Fibroblast of gingiva (primary cell): ENCODE results near the gene CNBD2.
"Not testable (repeated sequence)": the region's sequence is repeated elsewhere in the genome, so short reads cannot be mapped to it uniquely, and the experiment has no call there.

Experiments
- DNase-seq: peaks from one replicate; pipeline ENCODE4 v3.0.0-alpha.2; 2011; ENCODE audit warnings: low read depth

The CNBD2 gene

DNA sequence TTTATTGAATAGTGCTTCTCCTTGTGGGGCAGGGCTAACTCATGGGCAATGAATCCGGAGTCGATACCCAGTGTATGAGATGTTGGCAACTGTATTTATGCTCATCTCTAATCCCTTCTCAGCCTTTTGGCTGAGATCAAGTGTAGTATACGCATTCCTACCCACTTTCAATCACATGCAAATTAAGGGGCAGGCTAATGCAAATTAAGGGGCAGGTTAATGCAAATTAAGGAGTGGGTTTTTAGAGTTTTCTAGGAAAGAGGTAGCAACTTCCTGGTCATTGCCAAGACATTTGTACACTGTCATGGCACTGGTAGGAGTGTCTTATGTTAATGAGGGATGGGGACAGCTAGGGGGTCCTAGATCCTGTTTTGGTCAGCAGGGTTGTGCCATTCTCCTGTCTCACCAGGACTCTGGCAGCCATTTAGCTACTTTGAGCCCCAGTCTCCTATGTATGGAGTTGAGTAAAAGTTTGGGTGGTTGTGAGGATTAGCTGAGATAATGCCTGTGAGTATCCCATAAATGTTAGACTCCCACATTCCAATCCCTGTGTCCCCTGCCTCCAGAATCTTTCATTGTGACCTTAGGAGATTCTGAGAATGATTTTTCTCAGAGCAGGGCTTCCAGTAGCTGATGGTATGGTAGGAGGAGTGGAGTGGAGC is at the start of gene CNBD2:
Gene CNBD2, plus strand, starts transcription at position 612 of the 662 bp plus-strand sequence. CDS start 173 bp downstream, outside the sequence.
- no peak for DNase-seq

- no peak for DNase-seq
These were observed 47.9 kb upstream of the CNBD2 start for GRCh38 chr20:35920523-35920922.

DNA sequence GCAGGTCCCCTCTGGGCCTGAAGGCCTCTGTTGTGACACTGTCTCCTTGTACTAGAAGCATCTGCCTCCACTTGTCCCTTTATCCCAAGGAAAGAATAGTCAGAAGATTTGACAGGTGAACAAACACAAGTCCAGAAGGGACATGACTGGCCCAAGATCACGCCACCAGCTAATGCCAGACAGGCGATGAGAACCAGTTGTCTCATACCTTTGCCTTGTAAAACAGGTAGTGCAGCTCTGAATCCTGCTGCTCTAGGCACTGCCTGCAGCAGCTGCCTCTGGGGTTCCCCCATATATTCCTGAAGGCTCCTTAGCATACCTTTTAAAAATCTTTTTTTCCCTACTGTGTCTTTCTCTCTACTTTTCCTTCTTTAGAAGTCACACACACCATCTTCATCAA is 39.1 kb upstream of the CNBD2 start:
- no peak for DNase-seq

GRCh38 chr20:35934050-35934449 is 34.3 kb upstream of the CNBD2 start:
- DNase-seq: no peak

- DNase-seq: no peak
These were observed 29.1 kb upstream of the CNBD2 start for GRCh38 chr20:35939264-35939663.

DNA sequence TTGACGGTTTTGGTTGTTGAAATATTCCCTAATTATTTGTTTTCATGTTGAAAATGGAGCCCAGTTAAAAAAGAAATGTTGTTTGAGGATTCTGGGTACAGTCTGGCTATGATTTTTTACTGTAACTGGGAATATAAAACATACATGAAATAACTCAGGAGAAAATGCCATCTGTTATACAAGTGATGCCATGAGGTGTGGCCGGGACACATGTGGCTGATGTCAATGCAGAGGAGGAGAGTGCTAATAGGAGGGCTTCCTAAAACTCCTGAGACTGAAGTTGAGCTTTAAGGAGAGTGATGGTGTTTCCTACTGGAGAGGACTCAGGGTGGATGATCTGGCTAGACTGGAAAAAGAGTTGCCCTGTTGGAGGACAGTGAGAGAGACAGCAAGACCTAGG is 26.8 kb upstream of the CNBD2 start:
- no peak for DNase-seq

- no peak for DNase-seq
These were observed 26.1 kb upstream of the CNBD2 start for GRCh38 chr20:35942243-35942642.

DNA sequence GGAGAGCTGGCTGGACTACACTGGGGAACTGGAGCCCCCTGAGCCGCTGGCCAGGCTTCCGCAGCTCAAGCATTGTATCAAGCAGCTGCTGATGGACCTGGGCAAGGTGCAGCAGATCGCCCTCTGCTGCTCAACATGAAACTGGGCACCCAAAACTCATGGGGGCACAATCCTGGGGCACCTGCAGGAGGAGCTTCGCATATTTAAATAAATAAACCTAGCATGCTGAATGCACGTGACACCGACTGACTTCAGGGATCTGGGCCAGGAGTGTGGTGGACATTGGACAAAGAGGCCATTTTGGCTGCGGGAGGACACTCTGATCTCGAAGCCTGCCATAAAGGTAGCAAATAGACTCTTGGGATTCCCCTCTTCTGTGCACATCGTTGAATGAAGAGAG is 20.9 kb upstream of the CNBD2 start:
- DNase-seq: peak; percentile 10

DNA sequence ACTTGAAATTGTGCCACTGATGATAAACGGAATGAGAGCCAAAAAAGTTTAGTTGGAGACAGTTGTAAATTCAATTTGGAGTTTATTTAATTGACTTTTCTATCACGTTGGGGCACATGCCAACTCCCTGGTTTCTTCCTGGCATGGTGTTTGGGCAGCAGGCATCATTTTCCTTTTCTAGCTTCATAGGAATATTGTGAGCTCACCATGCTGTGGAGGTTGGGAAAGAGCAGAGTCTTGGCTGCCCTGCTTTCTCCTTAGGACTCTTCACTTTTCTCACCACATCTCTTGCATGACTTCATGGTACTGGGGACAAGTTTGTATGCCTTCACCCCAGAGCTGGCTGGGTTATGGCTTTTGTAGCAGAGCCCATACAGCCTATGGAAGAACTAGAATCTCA is 20.5 kb upstream of the CNBD2 start:
- DNase-seq: no peak

DNA sequence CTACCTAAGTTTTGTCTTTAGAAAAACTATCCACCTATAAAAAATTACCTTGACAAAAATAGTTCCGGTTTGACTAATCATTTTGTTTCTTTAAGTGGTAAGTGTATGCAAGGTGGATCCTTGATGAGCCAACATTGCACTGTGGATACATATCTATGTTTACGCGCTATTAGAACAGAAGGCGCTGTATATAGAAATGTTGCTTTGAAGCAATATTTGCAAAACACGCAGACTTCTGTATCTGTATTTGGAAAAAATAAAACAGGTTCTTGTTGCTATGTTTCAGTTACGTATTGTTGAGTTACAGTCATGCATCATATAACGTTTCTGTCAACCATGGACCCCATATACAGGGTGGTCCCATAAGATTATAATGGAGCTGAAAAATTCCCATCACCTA is 18.3 kb upstream of the CNBD2 start:
- no peak for DNase-seq

GRCh38 chr20:35952080-35952479 is 16.3 kb upstream of the CNBD2 start:
- DNase-seq: not testable (repeated sequence)

DNA sequence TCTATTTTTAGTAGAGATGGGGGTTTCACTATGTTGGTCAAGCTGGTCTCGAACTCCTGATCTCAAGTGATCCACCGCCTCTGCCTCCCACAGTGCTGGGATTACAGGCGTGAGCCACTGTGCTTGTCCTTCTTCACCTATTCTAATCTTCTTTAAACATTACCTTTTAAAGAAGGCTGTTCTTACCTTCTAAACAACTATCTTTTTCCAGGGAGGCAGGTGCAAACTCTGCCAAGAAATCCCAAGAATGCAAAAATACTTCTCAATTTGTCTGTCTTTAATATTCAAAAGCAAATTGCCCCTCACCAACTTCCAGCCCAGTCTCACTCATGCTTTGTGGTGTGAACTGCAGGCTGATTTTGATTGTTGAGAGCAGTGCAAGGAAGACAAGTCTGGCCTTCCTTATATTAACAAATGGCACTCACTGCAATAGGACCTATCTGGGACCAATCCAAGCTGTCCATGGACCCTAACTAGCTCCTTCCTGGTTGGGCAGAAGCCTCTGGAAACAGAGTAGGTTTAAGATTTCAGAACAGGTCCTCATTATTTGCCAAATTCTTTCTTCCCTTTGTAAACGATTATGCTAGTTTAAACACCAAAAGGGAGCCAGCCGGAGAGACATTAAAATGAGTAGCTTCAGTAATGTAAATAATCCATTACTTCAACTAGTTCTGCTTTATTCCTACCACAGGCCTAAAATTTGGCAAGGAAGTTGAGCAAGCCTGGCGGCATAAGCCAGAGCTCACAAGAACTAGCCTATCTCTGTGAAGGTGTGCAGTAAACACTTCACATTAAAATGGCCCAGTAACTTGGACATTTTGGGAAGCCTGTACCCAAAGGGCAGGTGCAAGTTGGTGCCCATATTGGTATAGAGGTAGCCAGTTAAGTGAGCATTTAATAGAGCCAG is 15.7 kb upstream of the CNBD2 start:
- peak; percentile 33 for DNase-seq

GRCh38 chr20:35953387-35954199 is 14.8 kb upstream of the CNBD2 start:
- peak; percentile 42 for DNase-seq

DNA sequence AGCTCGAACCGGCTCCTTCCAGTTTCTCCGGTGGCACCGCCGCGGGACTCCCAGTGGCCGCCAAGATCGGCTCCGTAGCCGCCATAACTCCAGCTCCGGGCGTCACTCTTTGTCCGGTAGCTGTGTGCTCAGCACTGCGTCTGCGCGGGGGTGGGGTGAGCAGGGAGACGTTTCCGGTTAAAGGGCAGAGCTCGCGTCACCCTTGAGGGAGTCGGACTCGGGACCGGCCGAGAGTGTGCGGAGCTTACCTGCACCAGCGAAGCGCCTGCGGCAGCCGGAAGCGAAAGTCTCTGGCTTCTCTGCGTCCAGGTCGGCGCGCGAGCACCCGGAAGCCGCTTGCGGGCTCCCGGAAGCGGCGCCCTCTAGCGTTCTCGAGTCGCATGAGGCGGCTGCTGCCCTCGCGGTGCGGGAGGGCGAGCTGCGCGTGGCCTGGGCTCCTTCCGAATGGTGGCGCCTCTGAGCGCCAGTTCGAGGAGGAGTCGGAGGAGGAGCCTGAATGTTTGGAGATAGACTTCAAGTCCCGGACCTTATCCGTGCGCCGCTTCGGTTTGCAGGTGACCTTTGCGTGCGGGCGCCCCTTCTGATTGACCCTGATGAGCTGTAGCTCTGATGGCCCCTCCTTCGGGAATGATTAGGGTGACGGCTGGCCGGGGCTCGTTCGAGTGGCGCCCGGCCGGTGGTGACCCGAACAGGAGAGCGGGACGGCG is 14.0 kb upstream of the CNBD2 start, which contains the start of gene SCAND1:
Gene SCAND1, minus strand, starts transcription at position 303 of the 707 bp plus-strand sequence. Its CDS starts 218 bp downstream, at position 85.
- peak; percentile 97 for DNase-seq

GRCh38 chr20:35954907-35955251 is 13.5 kb upstream of the CNBD2 start:
- peak; percentile 44 for DNase-seq

DNA sequence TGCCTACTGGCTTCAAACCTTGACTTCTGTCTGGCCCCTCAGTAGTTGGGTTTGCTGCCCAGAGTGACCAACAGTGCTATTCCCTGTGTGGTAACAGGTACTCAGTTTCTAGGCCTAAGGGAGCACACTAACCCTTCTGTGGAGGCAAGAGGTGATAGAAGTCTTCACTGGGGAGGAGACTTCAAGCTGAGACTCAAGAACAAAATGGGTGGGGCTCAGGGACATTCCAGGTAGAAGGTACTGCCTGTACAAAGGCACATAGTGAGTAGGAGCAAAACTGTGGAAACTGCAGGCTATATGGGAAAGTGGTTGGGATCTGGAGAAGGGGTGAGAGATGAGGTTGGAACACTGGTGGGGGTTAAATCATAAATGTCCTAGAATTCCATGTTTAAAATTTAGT is 11.8 kb upstream of the CNBD2 start:
- no peak for DNase-seq

DNA sequence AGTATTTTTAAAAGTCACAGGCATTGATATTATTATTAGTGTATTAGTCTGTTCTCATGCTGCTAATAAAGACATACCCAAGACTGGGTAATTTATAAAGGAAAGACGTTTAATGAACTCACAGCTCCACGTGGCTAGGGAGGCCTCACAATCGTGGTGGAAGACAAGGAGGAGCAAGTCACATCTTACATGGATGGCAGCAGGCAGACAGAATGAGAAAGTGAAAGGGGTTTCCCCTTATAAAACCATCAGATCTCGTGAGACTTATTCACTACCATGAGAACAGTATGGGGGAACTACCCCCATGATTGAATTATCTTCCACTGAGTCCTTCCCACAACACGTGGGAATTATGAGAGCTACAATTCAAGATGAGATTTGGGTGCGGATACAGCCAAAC is 9.1 kb upstream of the CNBD2 start:
- not testable (repeated sequence) for DNase-seq

GRCh38 chr20:35963878-35964277 is 4.5 kb upstream of the CNBD2 start:
- DNase-seq: no peak

- DNase-seq: no peak
These were observed 540 bp downstream of the CNBD2 start for GRCh38 chr20:35968930-35969329.

- no peak for DNase-seq
These were observed 3.6 kb downstream of the CNBD2 start for GRCh38 chr20:35971981-35972380.

GRCh38 chr20:35972462-35972861 is 4.1 kb downstream of the CNBD2 start:
- peak; percentile 84 for DNase-seq

DNA sequence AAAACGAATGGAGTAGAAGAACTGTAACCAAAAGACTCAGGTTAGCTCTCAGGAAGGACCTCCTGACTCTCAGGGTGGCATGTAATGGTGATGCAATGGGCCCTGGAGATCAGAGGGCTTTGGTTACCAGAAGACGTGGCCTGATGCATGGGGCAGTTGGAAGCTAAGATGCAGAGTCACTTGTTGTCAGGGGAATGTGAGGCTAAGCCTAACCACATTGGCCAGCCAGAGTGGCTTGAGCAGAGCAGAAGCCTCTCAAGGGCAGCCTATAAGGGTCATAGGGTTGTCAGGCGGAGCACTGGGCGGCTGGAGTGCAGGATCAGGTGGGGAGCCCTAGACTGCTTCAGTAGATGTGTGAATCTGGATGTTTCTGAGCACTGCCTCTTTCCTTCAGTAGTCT is 5.9 kb downstream of the CNBD2 start:
- no peak for DNase-seq
